Stimulated activated CD4-positive, alpha-beta T cell treated with anti-CD3 and anti-CD28 coated beads, TNF-alpha, amount 100 ng/mL, for 1 hour (primary cell): ENCODE results near the gene ZSWIM3.

ENCODE experiments used
- DNase-seq, 3 donors: peaks; one replicate each; pipeline ENCODE4 v3.0.0-alpha.2; 2020; ENCODE audit warnings: low read depth in 3 of 3, low spot score in 1 of 3

The ZSWIM3 gene

GRCh38 chr20:45927071-45927878, 69.9 kb downstream of the ZSWIM3 start:
- DNase-seq: no peak
